Liver (tissue), 3 donors: ENCODE results near the gene SLC1A5.

ENCODE experiments used
- EGR1 ChIP-seq, 2 donors: IDR thresholded peaks; 2 replicates each; pipeline ENCODE4 v1.6.1; 2016 to 2018; ENCODE audit warnings: antibody characterized with exemption in 2 of 2, low read depth in 2 of 2
- GABPA ChIP-seq, 2 donors: IDR thresholded peaks in 1 of 2; conservative IDR thresholded peaks in 1 of 2; 2 replicates each; pipeline ENCODE4 v1.6.1; 2016; ENCODE audit warnings: antibody characterized with exemption in 2 of 2, mild to moderate bottlenecking in 1 of 2, moderate library complexity in 1 of 2
- JUND ChIP-seq, 2 donors: IDR thresholded peaks; 2 replicates each; pipeline ENCODE4 v1.6.1; 2016; ENCODE audit warnings: antibody characterized with exemption in 2 of 2
- NR2F2 ChIP-seq: IDR thresholded peaks from 2 replicates; pipeline ENCODE4 v1.6.1; 2016; ENCODE audit warnings: antibody characterized with exemption
- RAD21 ChIP-seq, 2 donors: IDR thresholded peaks; 2 replicates each; pipeline ENCODE4 v1.6.1; 2016; ENCODE audit warnings: antibody characterized with exemption in 2 of 2, mild to moderate bottlenecking in 2 of 2
- RXRA ChIP-seq, 2 donors: IDR thresholded peaks; 2 replicates each; pipeline ENCODE4 v1.6.1; 2017 to 2018; ENCODE audit warnings: antibody characterized with exemption in 2 of 2, mild to moderate bottlenecking in 1 of 2
- SP1 ChIP-seq: IDR thresholded peaks from 2 replicates; pipeline ENCODE4 v1.6.1; 2018; ENCODE audit warnings: antibody characterized with exemption, mild to moderate bottlenecking
- TAF1 ChIP-seq: conservative IDR thresholded peaks from 2 replicates; pipeline ENCODE4 v1.6.1; 2016; ENCODE audit warnings: antibody characterized with exemption, mild to moderate bottlenecking
- YY1 ChIP-seq: IDR thresholded peaks from 2 replicates; pipeline ENCODE4 v1.6.1; 2016; ENCODE audit warnings: antibody characterized with exemption, mild to moderate bottlenecking
- TF ChIP-seq, protein P1 (sequence below): fragments of 150-350 bp; IDR thresholded peaks from 2 replicates; pipeline ENCODE4 v1.5.1; 2017; ENCODE audit warnings: improper control_type of control experiment, low read depth, low read length; ENCODE audit not compliant: missing input control
- TF ChIP-seq, protein P2 (sequence below): IDR thresholded peaks from 2 replicates; pipeline ENCODE4 v1.6.1; 2016; ENCODE audit warnings: antibody characterized with exemption
- TF ChIP-seq, protein P3 (sequence below): IDR thresholded peaks from 2 replicates; pipeline ENCODE4 v1.6.1; 2016; ENCODE audit warnings: antibody characterized with exemption, mild to moderate bottlenecking
- TF ChIP-seq, protein P4 (sequence below): IDR thresholded peaks from 2 replicates; pipeline ENCODE4 v1.6.1; 2016; ENCODE audit warnings: antibody characterized with exemption
- TF ChIP-seq, protein P5 (sequence below): IDR thresholded peaks from 2 replicates; pipeline ENCODE4 v1.6.1; 2016; ENCODE audit warnings: antibody characterized with exemption
- donor health status: healthy.
- donor health status: healthy.

DNA sequence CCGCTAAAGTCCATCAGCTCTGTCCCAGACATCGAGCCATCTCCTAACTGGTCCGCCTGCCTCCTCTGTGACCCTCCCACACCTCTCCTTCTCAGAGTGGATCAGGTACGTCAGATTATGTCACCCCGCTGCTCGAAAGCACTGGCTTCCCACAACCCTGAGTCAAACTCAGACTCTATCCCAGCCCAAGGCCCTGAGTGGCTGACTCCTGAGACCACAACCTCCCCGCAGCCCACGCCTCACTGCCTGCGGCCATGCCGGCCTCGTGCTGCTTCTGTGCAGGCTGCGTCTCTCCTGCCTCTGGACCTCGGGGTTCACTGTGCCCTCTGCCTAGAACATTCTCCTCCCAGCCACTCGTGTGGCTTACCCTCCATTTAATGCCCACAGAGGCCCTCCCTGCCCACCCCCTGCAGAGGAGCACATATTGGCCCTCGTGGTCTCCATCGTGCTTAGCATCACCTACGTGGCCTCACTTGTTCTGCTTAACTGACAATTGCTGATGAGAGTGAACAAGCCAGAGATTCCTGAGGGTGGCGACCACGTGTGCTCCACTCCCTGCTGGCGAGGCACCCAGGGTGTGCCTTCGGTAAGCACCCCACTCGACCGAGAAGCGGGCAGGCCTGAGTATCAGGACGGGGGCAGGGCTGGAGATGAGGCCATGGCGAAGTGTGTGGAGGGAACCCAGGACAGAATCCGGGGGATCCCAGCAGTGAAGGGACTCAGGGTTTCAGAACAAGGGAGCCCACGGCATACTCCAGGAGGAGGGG lies 56.0 kb downstream of the SLC1A5 start:
- TF ChIP-seq, protein P1, sequence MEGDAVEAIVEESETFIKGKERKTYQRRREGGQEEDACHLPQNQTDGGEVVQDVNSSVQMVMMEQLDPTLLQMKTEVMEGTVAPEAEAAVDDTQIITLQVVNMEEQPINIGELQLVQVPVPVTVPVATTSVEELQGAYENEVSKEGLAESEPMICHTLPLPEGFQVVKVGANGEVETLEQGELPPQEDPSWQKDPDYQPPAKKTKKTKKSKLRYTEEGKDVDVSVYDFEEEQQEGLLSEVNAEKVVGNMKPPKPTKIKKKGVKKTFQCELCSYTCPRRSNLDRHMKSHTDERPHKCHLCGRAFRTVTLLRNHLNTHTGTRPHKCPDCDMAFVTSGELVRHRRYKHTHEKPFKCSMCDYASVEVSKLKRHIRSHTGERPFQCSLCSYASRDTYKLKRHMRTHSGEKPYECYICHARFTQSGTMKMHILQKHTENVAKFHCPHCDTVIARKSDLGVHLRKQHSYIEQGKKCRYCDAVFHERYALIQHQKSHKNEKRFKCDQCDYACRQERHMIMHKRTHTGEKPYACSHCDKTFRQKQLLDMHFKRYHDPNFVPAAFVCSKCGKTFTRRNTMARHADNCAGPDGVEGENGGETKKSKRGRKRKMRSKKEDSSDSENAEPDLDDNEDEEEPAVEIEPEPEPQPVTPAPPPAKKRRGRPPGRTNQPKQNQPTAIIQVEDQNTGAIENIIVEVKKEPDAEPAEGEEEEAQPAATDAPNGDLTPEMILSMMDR: no peak
- TF ChIP-seq RAD21 (IDR thresholded peaks at IDR 0.05) (no peak), JUND (IDR thresholded peaks at IDR 0.05) (no peak), YY1 (no peak), TAF1 (no peak), NR2F2 (no peak), EGR1 (IDR thresholded peaks at IDR 0.05; ENCODE audit: low read depth in 2 of 2) (no peak), GABPA (IDR thresholded peaks at IDR 0.05 in 1 of 2, conservative IDR thresholded peaks at IDR 0.05 in 1 of 2) (no peak), RXRA (IDR thresholded peaks at IDR 0.05) (no peak), SP1 (no peak)
- TF ChIP-seq, protein P2, sequence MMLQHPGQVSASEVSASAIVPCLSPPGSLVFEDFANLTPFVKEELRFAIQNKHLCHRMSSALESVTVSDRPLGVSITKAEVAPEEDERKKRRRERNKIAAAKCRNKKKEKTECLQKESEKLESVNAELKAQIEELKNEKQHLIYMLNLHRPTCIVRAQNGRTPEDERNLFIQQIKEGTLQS: no peak
- TF ChIP-seq, protein P3, sequence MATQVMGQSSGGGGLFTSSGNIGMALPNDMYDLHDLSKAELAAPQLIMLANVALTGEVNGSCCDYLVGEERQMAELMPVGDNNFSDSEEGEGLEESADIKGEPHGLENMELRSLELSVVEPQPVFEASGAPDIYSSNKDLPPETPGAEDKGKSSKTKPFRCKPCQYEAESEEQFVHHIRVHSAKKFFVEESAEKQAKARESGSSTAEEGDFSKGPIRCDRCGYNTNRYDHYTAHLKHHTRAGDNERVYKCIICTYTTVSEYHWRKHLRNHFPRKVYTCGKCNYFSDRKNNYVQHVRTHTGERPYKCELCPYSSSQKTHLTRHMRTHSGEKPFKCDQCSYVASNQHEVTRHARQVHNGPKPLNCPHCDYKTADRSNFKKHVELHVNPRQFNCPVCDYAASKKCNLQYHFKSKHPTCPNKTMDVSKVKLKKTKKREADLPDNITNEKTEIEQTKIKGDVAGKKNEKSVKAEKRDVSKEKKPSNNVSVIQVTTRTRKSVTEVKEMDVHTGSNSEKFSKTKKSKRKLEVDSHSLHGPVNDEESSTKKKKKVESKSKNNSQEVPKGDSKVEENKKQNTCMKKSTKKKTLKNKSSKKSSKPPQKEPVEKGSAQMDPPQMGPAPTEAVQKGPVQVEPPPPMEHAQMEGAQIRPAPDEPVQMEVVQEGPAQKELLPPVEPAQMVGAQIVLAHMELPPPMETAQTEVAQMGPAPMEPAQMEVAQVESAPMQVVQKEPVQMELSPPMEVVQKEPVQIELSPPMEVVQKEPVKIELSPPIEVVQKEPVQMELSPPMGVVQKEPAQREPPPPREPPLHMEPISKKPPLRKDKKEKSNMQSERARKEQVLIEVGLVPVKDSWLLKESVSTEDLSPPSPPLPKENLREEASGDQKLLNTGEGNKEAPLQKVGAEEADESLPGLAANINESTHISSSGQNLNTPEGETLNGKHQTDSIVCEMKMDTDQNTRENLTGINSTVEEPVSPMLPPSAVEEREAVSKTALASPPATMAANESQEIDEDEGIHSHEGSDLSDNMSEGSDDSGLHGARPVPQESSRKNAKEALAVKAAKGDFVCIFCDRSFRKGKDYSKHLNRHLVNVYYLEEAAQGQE: no peak
- TF ChIP-seq, protein P4, sequence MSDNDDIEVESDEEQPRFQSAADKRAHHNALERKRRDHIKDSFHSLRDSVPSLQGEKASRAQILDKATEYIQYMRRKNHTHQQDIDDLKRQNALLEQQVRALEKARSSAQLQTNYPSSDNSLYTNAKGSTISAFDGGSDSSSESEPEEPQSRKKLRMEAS: no peak
- TF ChIP-seq, protein P5, sequence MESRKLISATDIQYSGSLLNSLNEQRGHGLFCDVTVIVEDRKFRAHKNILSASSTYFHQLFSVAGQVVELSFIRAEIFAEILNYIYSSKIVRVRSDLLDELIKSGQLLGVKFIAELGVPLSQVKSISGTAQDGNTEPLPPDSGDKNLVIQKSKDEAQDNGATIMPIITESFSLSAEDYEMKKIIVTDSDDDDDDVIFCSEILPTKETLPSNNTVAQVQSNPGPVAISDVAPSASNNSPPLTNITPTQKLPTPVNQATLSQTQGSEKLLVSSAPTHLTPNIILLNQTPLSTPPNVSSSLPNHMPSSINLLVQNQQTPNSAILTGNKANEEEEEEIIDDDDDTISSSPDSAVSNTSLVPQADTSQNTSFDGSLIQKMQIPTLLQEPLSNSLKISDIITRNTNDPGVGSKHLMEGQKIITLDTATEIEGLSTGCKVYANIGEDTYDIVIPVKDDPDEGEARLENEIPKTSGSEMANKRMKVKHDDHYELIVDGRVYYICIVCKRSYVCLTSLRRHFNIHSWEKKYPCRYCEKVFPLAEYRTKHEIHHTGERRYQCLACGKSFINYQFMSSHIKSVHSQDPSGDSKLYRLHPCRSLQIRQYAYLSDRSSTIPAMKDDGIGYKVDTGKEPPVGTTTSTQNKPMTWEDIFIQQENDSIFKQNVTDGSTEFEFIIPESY: no peak
